NCI-H2107 treated with DMSO at 0.1 percent for 48 hours (cell line): ENCODE results near the gene CDY1.
"Not testable (repeated sequence)": the region's sequence is repeated elsewhere in the genome, so short reads cannot be mapped to it uniquely, and the experiment has no call there.

Experiments used
- DNase-seq: peaks from one replicate; lab custom pipeline; 2025; ENCODE audit not compliant: unreplicated experiment; lab: John Stamatoyannopoulos, UW

CDY1 gene, protein sequence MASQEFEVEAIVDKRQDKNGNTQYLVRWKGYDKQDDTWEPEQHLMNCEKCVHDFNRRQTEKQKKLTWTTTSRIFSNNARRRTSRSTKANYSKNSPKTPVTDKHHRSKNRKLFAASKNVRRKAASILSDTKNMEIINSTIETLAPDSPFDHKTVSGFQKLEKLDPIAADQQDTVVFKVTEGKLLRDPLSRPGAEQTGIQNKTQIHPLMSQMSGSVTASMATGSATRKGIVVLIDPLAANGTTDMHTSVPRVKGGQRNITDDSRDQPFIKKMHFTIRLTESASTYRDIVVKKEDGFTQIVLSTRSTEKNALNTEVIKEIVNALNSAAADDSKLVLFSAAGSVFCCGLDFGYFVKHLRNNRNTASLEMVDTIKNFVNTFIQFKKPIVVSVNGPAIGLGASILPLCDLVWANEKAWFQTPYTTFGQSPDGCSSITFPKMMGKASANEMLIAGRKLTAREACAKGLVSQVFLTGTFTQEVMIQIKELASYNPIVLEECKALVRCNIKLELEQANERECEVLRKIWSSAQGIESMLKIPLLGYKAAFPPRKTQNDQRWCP

DNA sequence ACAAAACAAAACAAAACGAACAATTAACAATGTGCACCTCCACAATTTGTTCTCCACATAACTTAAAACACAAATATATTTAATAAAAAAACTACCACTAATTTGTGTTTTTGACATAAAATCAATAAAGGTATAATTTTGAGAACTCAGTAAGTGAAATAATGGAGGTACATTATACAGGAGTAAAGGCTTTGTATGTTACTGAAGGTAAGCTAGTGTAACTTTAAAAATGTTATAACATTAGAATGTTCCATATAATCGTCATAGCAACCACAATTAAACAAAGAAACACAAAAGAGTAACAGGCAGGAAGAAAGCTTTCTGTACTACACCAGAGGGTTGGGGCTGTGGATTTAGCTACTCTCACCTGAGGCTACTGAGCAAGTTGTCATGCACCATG, at the start of gene CDY1:
CDY1 (plus strand) TSS at position 301 of the 400 bp plus-strand sequence. CDS start 326 bp downstream, outside the sequence.
- DNase-seq = not testable (repeated sequence)

GRCh38 chrY:25593336-25593735, 28.6 kb upstream of the CDY1 start:
- DNase-seq = not testable (repeated sequence)

GRCh38 chrY:25620209-25620608, 1.7 kb upstream of the CDY1 start:
- DNase-seq = not testable (repeated sequence)

DNA sequence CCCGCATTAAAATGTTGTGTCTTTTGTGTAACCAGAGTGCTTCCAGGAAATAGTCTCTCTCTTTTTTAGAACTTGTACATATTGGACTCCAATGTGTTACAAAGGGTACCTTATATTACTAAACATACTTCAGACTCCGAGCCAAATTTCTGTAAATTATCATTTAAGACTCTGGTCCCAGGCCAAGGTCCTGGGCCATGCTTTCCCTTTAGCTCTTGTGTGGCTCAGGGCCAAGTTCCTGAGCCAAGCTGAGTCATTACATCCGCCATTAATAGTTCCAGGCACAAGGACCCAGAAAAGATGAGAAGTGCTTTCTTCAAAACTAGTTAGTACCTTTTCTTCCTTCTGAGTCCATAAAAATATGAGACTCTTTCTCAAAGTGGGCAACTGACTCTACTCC, 4.6 kb downstream of the CDY1 start:
- DNase-seq = not testable (repeated sequence)

DNA sequence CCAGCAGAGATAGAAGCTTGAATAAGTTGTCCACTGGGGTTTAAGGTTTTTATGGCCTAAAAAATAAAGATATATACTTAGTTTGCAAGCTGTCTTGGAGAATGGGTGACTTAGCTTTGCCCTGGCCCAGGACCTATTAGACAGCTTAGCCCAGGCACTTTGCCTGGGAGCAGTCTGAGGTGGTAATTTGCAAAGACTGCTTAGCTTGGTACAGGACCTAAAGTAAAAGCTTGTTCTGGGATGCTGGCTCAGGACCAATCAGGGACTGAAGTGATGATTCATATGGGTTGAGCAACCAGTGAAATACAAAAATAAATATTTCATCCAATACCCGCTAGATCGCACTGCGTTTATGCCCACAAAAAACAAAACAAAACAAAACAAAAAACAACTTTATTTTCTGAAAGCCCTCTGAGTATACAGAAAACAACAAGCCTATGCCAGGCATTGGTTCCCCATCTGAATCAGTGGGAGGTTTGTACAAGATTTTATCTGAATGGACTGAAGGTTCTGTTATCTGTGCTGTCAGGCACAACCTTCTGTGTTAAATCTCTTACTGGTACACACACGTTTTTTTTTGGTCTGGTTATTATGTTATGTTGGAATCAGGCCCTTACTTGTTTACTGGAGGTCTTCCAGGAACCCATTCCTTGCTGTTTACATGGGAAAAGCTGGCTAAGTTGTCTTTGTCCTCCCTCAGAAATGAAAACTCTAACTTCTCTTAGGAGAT, 8.6 kb downstream of the CDY1 start:
- not testable (repeated sequence) for DNase-seq

GRCh38 chrY:25639852-25640251, 17.9 kb downstream of the CDY1 start:
- not testable (repeated sequence) for DNase-seq

GRCh38 chrY:25643024-25643915, 21.4 kb downstream of the CDY1 start:
- DNase-seq = not testable (repeated sequence)
